ENCODE results near the gene COPS2.

Gene COPS2

GRCh38 chr15:49155834-49156627, 632 bp upstream of the COPS2 start:
- DNase-seq, result no peak

- DNase-seq, result no peak
These were observed 645 bp downstream of the COPS2 start for GRCh38 chr15:49154799-49155109.

- DNase-seq, result no peak
These were observed 1.0 kb downstream of the COPS2 start for GRCh38 chr15:49154359-49154758.

GRCh38 chr15:49152552-49153312, 2.7 kb downstream of the COPS2 start:
- no peak for DNase-seq

- no peak for DNase-seq
These were observed 3.6 kb downstream of the COPS2 start for GRCh38 chr15:49151831-49152230.

GRCh38 chr15:49148727-49149126, 6.7 kb downstream of the COPS2 start:
- no peak for DNase-seq

- DNase-seq, result no peak
These were observed 7.1 kb downstream of the COPS2 start for GRCh38 chr15:49148298-49148697.

GRCh38 chr15:49145651-49146609, 9.5 kb downstream of the COPS2 start:
- peak; percentile 7 for DNase-seq

- DNase-seq, result no peak
These were observed 17.5 kb downstream of the COPS2 start for GRCh38 chr15:49137861-49138260.

GRCh38 chr15:49135911-49136310, 19.5 kb downstream of the COPS2 start:
- DNase-seq, result no peak

- no peak for DNase-seq
These were observed 20.0 kb downstream of the COPS2 start for GRCh38 chr15:49135342-49135857.

GRCh38 chr15:49134683-49135341, 20.6 kb downstream of the COPS2 start:
- DNase-seq, result no peak

- DNase-seq, result no peak
These were observed 24.0 kb downstream of the COPS2 start for GRCh38 chr15:49131403-49131802.

GRCh38 chr15:49124371-49124770, 31.0 kb downstream of the COPS2 start:
- no peak for DNase-seq

GRCh38 chr15:49122541-49123062, 32.8 kb downstream of the COPS2 start:
- no peak for DNase-seq

- no peak for DNase-seq
These were observed 33.5 kb downstream of the COPS2 start for GRCh38 chr15:49121901-49122300.

GRCh38 chr15:49120832-49121231, 34.6 kb downstream of the COPS2 start:
- no peak for DNase-seq

GRCh38 chr15:49116108-49116857, 39.1 kb downstream of the COPS2 start:
- DNase-seq, result no peak

GRCh38 chr15:49115062-49115461, 40.3 kb downstream of the COPS2 start:
- no peak for DNase-seq

GRCh38 chr15:49110158-49110944, 45.0 kb downstream of the COPS2 start:
- DNase-seq, result no peak

- DNase-seq, result no peak
These were observed 52.4 kb downstream of the COPS2 start for GRCh38 chr15:49103002-49103401.

Measured in activated T-cell treated with anti-CD3 and anti-CD28 coated beads for 4 hours (primary cell).